VCaP (cell line): Measurements from ENCODE around the gene CHIT1.

Source experiments
- H3K27ac ChIP-seq: fragments of 450-650 bp; 2 replicates; pipeline ENCODE4 v1.5.1; 2017
- CTCF ChIP-seq: fragments of 450-650 bp; conservative IDR thresholded peaks from 2 replicates; pipeline ENCODE4 v1.5.1; 2017; ENCODE audit warnings: mild to moderate bottlenecking, moderate library complexity

CHIT1 gene

GRCh38 chr1:203180611-203181330 is 48.7 kb downstream of the CHIT1 start:
- no peak overlapping the region for H3K27ac ChIP-seq
- no peak for TF ChIP-seq CTCF

DNA sequence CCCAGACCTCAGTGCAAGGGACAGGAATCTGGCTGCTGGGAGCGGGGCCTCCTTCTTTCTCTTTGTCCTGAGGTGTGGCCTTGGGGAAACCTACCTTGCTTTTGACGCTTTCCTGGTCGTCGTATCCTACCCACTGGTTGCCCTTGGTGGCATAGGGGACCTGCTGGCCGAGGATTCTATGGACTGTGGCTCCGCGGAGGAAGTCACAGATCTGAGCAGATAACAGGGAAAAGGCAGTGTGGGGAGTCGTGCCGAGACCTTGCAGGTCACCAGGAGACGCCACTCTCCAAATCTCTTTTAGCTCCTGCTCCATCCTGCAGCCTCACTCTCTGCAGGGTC is 49.8 kb downstream of the CHIT1 start:
- TF ChIP-seq CTCF, result no peak
- H3K27ac ChIP-seq, result no peak overlapping the region

- no peak overlapping the region for H3K27ac ChIP-seq
- no peak for TF ChIP-seq CTCF
Measured at GRCh38 chr1:203178821-203179666, 50.4 kb downstream of the CHIT1 start.

GRCh38 chr1:203178083-203178482 is 51.4 kb downstream of the CHIT1 start:
- no peak for TF ChIP-seq CTCF
- H3K27ac ChIP-seq, result no peak overlapping the region

DNA sequence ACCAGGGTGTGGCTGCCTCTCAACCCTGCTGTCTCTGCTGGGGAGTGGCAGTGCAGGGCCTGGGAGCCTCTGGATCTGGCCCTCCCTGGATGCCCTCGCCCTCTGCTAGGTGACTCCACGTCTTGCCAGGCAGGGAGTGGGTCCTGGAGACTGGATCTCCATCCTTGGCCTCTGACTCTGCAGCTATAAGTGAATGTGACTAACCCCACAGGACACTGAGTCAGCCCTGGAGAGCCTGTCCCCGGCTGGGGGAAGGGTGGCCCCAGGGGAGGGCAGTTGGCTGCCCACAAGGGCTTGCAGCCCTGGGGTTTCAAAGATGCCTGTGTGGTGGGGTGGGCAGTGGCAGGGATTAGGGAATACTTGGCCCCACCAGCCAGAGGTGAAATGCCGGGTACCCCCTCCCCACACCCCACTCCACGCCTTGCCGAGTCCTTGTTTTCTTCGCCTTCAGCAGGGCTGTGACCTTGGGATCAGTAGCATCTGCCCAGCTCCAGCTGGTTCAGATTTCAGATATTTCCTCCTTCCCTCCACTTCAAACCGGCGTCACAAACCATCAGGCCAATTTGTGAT is 51.9 kb downstream of the CHIT1 start:
- TF ChIP-seq CTCF, result no peak
- H3K27ac ChIP-seq, result no peak overlapping the region

- no peak for TF ChIP-seq CTCF
- H3K27ac ChIP-seq, result no peak overlapping the region
Measured at GRCh38 chr1:203177036-203177405, 52.5 kb downstream of the CHIT1 start.

DNA sequence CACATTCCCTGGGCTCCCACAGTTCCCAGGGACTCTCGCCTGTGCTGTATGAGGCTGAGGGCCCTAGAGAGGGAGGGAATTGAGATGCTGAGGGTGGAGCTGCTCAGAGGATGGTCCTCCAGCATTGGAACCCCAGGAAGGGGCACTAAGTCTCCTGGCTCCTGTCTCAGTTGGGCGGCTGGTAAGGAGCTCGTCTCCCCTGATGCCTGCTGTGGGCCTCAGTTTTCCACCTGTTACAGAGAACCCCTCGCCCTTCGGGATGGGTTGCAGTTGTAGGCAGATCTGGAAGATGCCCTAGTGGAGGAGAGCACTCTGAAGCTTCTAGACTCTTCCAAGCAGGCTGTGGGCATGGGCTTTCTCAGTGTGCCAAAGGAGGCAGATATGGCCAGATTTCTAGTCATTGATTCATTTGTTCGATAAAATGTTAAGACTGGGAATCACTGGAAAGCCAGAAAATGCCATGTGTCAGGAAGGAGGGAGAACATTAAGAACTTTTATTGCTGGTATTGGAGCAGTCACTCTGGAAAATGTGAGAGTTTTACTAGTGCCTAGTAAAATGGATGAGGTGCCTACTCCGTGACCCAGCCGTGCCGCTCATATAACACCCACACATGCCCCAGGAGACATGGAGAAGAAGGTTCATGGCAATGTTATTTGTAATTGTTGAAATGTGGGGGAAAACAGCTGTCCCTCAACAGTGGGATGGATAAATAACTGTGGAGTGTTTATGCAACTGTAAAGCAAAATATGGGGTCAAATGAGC is 53.0 kb downstream of the CHIT1 start:
- H3K27ac ChIP-seq, result no peak overlapping the region
- TF ChIP-seq CTCF, result no peak
